Mesodermal cell (in vitro differentiated cells): Measurements from ENCODE around the gene DQX1.

Source experiments
- H3K27ac ChIP-seq: 2 replicates; pipeline ENCODE4 v1.7.0; 2013; ENCODE audit warnings: mild to moderate bottlenecking, low read depth, low read length, moderate library complexity; ENCODE audit not compliant: severe bottlenecking
- H3K36me3 ChIP-seq: 2 replicates; pipeline ENCODE4 v1.7.1; 2013; ENCODE audit warnings: mild to moderate bottlenecking, low read length, moderate library complexity; ENCODE audit not compliant: control insufficient read depth, insufficient read depth
- H3K4me1 ChIP-seq: one replicate; pipeline ENCODE4 v1.7.1; 2013; ENCODE audit warnings: mild to moderate bottlenecking, low read length; ENCODE audit not compliant: insufficient read depth, control insufficient read depth, poor library complexity, severe bottlenecking
- H3K4me3 ChIP-seq: 2 replicates; pipeline ENCODE4 v1.7.0; 2013; ENCODE audit warnings: low read length, control low read depth, mild to moderate bottlenecking; ENCODE audit not compliant: insufficient read depth, poor library complexity, severe bottlenecking; ENCODE audit errors: extremely low read depth
- H3K9me3 ChIP-seq: 2 replicates; pipeline ENCODE4 v1.7.1; 2013; ENCODE audit warnings: mild to moderate bottlenecking, low read length, moderate library complexity; ENCODE audit not compliant: control insufficient read depth
- WGBS, 2 experiments: methylation state at CpG; one replicate each; pipeline ENCODE4 v1.1.5; 2013; ENCODE audit warnings: missing lambda C conversion rate in 2 of 2; ENCODE audit not compliant: insufficient coverage in 2 of 2; 5-methylcytosine and 5-hydroxymethylcytosine counted together

Gene DQX1

DNA sequence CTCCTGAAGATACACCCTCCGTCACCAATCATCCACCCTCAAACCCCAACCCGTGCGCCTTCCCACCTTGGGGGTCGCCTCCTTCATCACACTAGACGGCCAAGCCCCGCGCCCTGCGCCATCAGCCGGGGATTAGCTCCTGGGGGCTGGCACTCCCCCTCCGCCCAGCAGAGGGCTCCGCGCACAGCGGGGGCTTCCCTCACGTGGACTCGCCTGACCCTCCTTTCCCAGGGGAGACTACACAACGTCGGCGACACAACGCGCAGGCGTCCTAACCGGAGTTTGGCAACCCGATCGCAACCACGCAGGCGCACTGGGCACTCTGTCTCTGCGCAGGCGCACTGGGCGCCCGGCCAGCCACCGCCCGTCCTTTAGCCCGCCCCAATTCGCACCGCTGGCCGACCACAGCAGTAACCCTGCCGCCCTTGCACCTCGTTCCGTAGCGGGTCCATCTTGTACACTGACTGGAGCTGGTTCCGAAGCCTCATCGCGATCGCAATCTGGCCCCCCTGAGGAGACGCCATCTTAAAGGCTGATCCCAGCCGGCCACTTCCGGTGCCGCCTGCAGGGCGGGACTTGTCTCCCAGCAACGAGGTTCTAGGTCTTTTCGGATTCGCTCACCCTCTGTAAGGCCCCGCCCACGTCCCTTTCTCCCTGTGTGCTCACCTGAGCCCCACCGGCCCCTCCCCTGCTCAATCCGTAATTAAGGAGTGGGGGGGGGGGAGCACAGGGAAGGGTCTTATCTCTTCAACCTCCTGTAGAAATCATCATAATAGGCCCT is 18.7 kb downstream of the DQX1 start, which contains the start of gene PCGF1:
Gene PCGF1 (minus strand): TSS at position 551 of the 781 bp plus-strand sequence. CDS start 27 bp downstream, at position 524.
- H3K9me3 ChIP-seq, result no peaks in the 10 kb centered on the region
- H3K4me3 ChIP-seq, result peak within 1 kb of the TSS; percentile 70
- WGBS, 2 experiments, result 0 to 1% methylated on average over 42 to 44 of the region's 56 CpGs
- H3K36me3 ChIP-seq, result peaks cover 20% of the 10 kb centered on the region
- H3K27ac ChIP-seq, result peak within 1 kb of the TSS; percentile 95
- peaks cover 13% of the 10 kb centered on the region for H3K4me1 ChIP-seq

DNA sequence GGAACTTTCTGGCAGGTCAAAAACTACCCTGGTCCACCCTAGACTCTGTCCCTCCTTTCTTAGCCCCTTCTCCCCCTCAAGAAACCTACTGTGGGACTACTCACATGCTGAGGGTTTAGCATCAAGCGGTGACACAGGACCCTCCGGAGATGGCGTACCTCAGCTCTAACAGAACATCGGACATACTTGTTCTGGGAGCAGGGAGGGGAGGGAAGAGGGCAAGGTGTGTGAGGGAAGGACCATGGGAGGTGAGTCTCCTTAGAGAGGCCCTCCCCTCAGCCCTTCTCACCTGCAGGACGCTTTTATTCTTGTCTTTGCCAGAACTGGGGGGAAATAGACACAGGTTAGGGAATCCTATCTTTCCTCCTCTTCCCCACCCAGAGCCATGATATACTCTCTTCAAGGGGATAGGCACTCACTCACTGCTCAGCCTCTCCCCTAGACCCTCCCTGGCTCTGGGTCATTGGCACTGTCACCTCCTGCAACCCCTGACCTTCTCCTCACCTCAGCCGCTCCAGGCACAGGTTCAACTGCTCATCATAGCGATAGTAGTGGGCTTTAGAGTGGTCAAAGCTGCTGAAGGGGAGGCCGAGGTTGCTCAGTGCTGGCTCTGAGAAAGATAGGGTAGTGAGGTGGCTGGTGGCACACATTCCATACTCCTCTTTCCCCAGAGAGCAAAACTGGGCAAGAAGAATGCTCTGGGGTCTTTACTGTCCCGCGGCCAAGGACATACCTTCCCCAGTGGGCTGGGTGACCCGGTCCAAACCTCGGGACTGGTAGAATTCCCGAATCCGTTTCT is 20.4 kb downstream of the DQX1 start:
- H3K36me3 ChIP-seq, result peaks cover 20% of the 10 kb centered on the region
- 95 to 100% methylated on average over 6 to 9 of the region's 14 CpGs for whole genome bisulfite sequencing, 2 experiments
- H3K27ac ChIP-seq, result no peak overlapping the region
- H3K4me3 ChIP-seq, result no peak overlapping the region
- H3K9me3 ChIP-seq, result no peaks in the 10 kb centered on the region
- peaks cover 18% of the 10 kb centered on the region for H3K4me1 ChIP-seq

DNA sequence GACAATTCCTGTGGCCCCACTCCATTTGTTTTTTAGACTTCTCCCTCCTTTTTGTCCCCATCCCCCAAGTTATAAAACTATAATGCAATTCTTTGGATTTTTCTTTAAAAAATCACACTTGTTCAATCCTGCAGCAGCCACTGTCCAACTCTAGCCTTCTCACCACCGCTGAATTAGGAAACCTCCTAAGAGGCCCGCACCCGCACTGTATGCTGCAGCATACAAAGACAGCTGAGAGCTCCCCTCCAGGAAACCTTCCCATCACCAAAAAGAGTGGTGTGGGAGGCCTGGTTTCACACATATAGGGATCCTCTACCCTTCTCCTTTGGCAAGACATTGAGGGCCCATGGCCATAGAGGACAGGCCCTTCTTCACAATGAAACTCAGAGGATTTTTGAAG is 21.4 kb downstream of the DQX1 start:
- no peak overlapping the region for H3K27ac ChIP-seq
- no peaks in the 10 kb centered on the region for H3K9me3 ChIP-seq
- no peak overlapping the region for H3K4me3 ChIP-seq
- WGBS, 2 experiments, result 93% methylated on average over 2 to 3 of the region's 3 CpGs
- H3K4me1 ChIP-seq, result peaks cover 18% of the 10 kb centered on the region
- H3K36me3 ChIP-seq, result peaks cover 20% of the 10 kb centered on the region

DNA sequence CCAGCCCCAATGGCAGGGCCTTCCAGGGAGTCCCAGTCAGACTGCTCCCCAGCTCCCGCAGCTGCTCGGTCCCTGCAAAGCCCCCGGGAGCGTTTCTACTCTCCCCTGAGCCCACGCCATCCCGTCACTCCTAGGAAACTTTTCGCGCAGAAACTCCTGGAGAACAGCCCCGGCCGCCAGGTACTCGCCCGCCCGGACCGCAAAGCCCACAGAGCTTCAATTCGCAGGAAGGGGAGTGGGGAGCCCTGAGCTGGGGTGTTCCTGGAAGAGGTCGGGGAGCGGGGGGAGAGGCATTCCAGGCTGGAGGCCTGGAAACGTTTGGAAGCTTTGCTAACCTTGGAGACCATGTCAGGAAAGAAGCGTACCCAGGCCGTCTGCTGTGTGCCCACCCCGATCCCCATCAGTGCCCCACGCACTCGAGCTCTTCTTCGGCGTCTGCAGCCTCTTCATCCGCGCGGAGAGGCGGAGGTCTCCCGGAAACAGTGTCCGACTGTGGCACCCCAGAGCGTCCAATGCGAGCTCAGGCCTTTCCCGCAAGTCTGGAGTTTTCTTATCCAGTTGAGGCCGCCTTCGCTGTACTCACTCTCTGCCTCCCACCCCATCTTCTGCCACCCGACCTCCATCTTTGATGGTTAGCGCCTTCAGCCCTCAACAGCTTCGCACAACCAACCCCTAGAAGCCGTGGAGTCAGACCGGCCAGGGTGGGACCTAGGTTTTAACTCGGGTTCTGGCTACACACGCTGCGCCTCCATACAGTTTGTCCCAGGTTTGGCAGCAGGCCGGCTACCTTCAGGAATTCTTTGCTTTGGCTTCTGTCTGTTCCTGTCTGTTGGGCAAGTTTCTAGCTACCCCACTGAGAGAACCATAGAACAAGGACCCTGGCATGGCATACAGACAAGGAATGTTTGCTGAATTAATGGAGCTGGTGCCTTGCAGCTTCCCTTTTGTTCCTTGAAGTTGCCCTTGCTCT is 22.2 kb downstream of the DQX1 start:
- Histone ChIP-seq H3K9me3 (no peaks in the 10 kb centered on the region), H3K4me3 (peak overlapping the region; percentile 47), H3K27ac (peak overlapping the region; percentile 53), H3K4me1 (peaks cover 23% of the 10 kb centered on the region), H3K36me3 (peaks cover 20% of the 10 kb centered on the region)
- 76 to 77% methylated on average over 41 to 43 of the region's 45 CpGs for WGBS, 2 experiments

DNA sequence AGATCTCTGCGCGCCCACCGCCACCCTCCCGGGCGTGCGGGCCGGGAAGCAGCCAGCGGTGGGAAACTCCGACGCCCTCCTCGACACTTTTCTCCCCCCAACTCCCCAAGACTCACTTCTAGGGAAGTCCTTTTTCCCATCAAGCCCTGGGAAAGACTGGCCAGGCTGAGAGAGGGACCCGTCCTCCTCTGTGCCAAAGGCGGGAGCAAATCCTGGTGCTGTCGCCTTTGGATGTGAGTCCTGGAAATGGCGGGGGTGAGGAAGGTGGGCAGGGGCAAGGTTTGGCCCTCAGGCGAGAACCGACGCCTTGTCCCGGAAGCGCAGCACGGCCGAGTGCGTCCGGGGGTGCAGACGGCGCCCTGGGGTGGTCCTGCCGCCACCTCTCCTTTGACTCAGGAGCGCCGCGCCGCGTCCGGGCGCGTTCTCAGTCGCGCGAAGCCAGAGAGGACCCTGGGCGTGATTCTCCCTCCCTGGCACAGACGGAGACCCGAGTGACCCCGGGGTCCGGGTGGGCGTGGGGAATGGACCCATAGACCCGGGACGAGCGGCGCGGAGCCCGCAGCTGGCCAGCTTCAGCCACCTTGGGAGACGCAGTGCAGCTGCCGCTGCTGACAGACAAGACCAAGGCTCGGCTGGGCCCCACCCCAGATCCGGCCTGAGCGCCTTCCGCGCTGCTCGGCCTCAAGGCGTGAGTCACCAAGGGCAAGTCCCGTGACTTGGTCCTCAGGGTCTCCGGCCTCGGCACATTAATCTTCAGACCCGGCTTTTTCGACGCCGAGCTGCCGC is 23.1 kb downstream of the DQX1 start:
- 5 to 6% methylated on average over 46 to 66 of the region's 67 CpGs for WGBS, 2 experiments
- Histone ChIP-seq H3K27ac (peak overlapping the region; percentile 53), H3K36me3 (peaks cover 20% of the 10 kb centered on the region), H3K4me1 (peaks cover 26% of the 10 kb centered on the region), H3K4me3 (peak overlapping the region; percentile 47), H3K9me3 (no peaks in the 10 kb centered on the region)

DNA sequence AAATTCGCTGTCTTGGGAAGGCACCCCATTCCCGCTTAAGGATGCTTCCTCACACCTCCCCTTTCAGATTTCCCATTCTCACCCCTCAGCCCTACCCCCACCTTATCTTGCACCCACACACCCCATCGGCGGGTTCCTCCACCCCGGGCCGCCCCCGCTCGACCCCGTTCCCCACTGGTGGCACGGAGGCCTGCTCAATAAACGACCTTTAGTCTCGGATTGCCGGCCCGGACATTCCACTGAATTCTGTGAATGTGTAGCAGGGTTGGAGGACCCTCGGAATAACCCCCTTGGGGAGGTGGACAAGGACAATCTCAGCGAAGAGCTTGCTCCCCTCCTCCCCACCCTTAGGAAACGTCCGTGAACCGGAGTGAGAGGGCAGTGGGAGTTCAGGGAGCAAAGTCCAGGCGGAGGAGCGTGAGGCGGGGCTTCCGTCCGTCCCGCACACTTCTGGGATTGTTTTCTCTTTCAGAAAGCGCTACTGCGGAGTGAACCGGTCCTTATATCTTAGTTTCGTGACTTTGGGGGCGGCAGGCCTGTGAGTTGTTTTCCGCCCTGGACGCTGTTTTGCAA is 23.8 kb downstream of the DQX1 start:
- Histone ChIP-seq H3K36me3 (peaks cover 20% of the 10 kb centered on the region), H3K9me3 (no peaks in the 10 kb centered on the region), H3K4me1 (peaks cover 26% of the 10 kb centered on the region), H3K4me3 (peak overlapping the region; percentile 47), H3K27ac (no peak overlapping the region)
- 15 to 26% methylated on average over 20 to 21 of the region's 32 CpGs for WGBS, 2 experiments

DNA sequence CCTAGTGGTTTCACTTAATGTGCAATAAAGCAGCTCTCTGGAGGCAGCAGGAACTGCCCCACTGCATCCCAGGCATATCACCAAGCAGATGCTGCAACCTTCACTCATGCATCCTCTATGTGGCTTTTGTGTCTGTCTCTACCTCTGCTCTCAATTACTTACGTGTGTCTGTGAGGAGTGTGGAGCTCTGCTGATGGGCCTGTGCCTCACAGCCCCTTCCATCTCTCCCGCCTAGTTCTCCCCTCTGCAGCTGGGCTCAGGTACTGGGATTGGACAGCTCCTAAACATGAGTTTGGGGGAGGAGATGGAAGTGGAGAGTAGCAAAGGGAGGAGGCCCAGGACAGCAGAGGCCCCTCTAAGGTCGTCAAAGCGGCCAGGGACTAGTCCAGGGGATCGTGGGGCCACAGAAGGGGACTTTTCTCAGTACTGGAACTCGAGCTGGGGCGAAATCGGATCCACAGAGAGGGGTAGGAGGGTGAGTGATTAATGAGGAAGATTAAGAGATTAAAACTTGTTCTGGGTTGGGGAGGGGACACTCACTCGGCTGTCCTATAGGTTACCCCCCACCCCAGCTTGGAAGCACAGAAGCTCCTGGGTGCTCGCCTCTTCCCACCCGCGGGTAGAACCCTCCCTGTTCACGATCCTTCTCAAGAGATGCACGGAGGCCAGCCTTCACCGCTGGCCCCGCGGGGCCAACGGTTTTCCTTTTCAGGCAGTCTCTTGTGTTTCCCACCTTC is 24.5 kb downstream of the DQX1 start:
- Histone ChIP-seq H3K4me1 (peaks cover 22% of the 10 kb centered on the region), H3K9me3 (no peaks in the 10 kb centered on the region), H3K36me3 (peaks cover 20% of the 10 kb centered on the region), H3K27ac (no peak overlapping the region), H3K4me3 (no peak overlapping the region)
- WGBS, 2 experiments, result 54 to 61% methylated on average over 13 to 16 of the region's 18 CpGs

DNA sequence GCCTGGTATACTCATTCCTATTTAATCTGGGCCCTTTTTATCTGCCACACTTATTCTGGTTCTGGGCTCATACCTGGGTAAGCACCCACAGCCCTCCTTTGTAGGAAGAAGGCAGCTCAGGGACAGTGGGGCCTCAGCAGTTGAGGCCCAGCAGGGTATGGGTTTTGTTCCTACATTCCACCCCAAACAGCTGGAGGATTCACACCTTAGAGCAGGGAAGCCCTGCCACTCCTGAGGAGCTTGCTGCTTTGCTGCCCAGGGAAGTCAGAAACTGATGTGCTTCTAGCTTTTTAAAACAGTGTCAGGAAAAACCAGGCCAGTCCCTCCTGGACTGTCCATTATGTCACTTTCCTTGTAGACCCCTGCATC is 25.5 kb downstream of the DQX1 start:
- Histone ChIP-seq H3K27ac (no peak overlapping the region), H3K9me3 (no peaks in the 10 kb centered on the region), H3K36me3 (peaks cover 13% of the 10 kb centered on the region), H3K4me1 (peaks cover 21% of the 10 kb centered on the region), H3K4me3 (no peak overlapping the region)

DNA sequence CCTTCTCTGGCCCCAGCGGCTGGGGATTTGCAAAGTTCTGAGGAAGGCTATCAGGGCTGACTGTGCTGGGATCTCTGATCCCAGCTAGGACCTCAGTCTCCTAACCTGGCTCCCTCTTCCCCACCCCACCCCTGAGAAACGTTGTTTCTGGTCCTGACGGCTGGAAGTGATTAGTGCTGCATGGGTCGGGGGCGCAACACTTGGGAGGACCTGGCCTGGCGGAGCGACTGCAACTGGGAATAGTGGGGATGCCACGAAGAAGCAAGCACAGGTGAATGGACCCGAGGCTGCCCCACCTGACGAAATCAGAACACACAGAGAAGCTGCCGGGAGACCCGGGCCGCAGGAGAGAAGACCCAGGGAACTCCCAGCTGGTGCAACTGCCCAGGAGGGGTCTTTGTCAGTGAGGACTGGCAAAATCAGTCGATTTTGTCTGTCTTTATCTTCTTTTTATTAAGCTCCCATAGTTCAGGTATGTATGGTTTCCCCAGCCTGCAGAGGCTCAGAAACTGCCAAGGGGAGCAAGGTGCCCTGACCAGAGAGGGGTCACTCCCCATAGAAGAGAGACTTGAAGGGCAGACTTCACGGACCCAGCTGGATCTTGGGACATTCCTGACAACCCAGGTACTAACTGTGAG is 26.0 kb downstream of the DQX1 start:
- peaks cover 11% of the 10 kb centered on the region for H3K36me3 ChIP-seq
- H3K4me1 ChIP-seq, result peaks cover 21% of the 10 kb centered on the region
- 21 to 33% methylated on average over 14 to 15 of the region's 15 CpGs for WGBS, 2 experiments
- H3K4me3 ChIP-seq, result peak overlapping the region; percentile 39
- no peaks in the 10 kb centered on the region for H3K9me3 ChIP-seq
- H3K27ac ChIP-seq, result no peak overlapping the region
